Suprapubic skin (tissue), 4 donors: ENCODE results near the gene CA5B. TPM values are rescaled to one million over a fixed set of nuclear protein-coding genes. Genes with fewer than 3 reads are reported as not detected.

ENCODE experiments used
- DNase-seq, 2 donors: peaks; one replicate each; pipeline ENCODE4 v3.0.0-alpha.2; 2019; ENCODE audit warnings: low spot score in 2 of 2
- H3K27ac ChIP-seq: fragments of 200-600 bp; sonication (generic); one replicate; pipeline ENCODE4 v1.5.1; 2019
- H3K27me3 ChIP-seq: fragments of 200-600 bp; sonication (generic); one replicate; pipeline ENCODE4 v1.5.1; 2019
- H3K36me3 ChIP-seq: fragments of 200-600 bp; sonication (generic); one replicate; pipeline ENCODE4 v1.5.1; 2019
- H3K4me1 ChIP-seq: fragments of 200-600 bp; sonication (generic); one replicate; pipeline ENCODE4 v1.5.1; 2019
- H3K4me3 ChIP-seq: fragments of 200-600 bp; sonication (generic); one replicate; pipeline ENCODE4 v1.5.1; 2019; ENCODE audit warnings: mild to moderate bottlenecking
- H3K9me3 ChIP-seq: fragments of 200-600 bp; sonication (generic); one replicate; pipeline ENCODE4 v1.5.1; 2019
- CTCF ChIP-seq, 2 donors: fragments of 200-600 bp in 1 of 2; fragments of 450-650 bp in 1 of 2; sonication (generic) in 1 of 2; IDR thresholded peaks; one replicate each; pipeline ENCODE4 v1.5.1; 2016 to 2019; ENCODE audit warnings: antibody characterized with exemption in 2 of 2, mild to moderate bottlenecking in 1 of 2, moderate library complexity in 1 of 2
- EP300 ChIP-seq: sonication (generic); formaldehyde crosslinking; IDR thresholded peaks from one replicate; pipeline ENCODE4 v1.6.1; 2017; ENCODE audit warnings: antibody characterized with exemption
- POLR2A ChIP-seq, 2 donors: fragments of 450-650 bp; IDR thresholded peaks; one replicate each; pipeline ENCODE4 v1.6.1; 2017; ENCODE audit warnings: antibody characterized with exemption in 2 of 2, mild to moderate bottlenecking in 2 of 2, moderate library complexity in 2 of 2
- POLR2AphosphoS5 ChIP-seq, 3 donors: sonication (generic); formaldehyde crosslinking; IDR thresholded peaks; one replicate each; pipeline ENCODE4 v1.6.1; 2017; ENCODE audit warnings: antibody characterized with exemption in 3 of 3
- WGBS: methylation state at CpG from one replicate; pipeline ENCODE4 v1.1.5; 2018; 5-methylcytosine and 5-hydroxymethylcytosine counted together
- total RNA-seq, 4 donors: library from RNA; depleted of rRNA; stranded (reverse); fragments of >200 nt; gene quantifications; one replicate each; pipeline ENCODE4 v1.1.0, GENCODE V29; 2016

The CA5B gene
- total RNA-seq, 4 donors from 2014 or later: 6.8 to 32.3 (median 7.9) TPM

- Histone ChIP-seq H3K9me3 (no peaks in the 10 kb centered on the region), H3K27ac (no peak overlapping the region), H3K36me3 (no peaks in the 10 kb centered on the region), H3K27me3 (no peaks in the 10 kb centered on the region), H3K4me3 (no peak overlapping the region), H3K4me1 (no peaks in the 10 kb centered on the region)
- WGBS: 83% methylated on average over 3 of the region's 3 CpGs
- no peak for TF ChIP-seq CTCF (IDR thresholded peaks at IDR 0.05)
- TF ChIP-seq EP300: no peak
- no peak for TF ChIP-seq POLR2AphosphoS5 (IDR thresholded peaks at IDR 0.05)
- no peak for TF ChIP-seq POLR2A (IDR thresholded peaks at IDR 0.05)
- no peak for DNase-seq
These were observed 96.0 kb downstream of the CA5B start for GRCh38 chrX:15834053-15834452.

- H3K36me3 ChIP-seq: no peaks in the 10 kb centered on the region
- no peak overlapping the region for H3K4me3 ChIP-seq
- H3K27me3 ChIP-seq: no peaks in the 10 kb centered on the region
- TF ChIP-seq EP300 (no peak), POLR2A (IDR thresholded peaks at IDR 0.05) (no peak), CTCF (IDR thresholded peaks at IDR 0.05) (no peak)
- DNase-seq: no peak
- no peaks in the 10 kb centered on the region for H3K9me3 ChIP-seq
- H3K27ac ChIP-seq: no peak overlapping the region
- 89% methylated on average over 5 of the region's 5 CpGs for WGBS
- no peaks in the 10 kb centered on the region for H3K4me1 ChIP-seq
These were observed 96.9 kb downstream of the CA5B start for GRCh38 chrX:15834827-15835595.

Other genes with a start within 250 kb of the CA5B start
- gene PIR, start 244.9 kb upstream of the CA5B start, total RNA-seq: 10 to 100 TPM in 3 of 4 donors, 1 to 10 TPM in 1; 4.4 to 24.4 (median 14.7) TPM
- gene BMX, start 237.5 kb upstream of the CA5B start, total RNA-seq: 1 to 10 TPM in 3 of 4 donors, under 1 TPM in 1; 0.45 to 1.9 (median 1.5) TPM
- gene ACE2, start 137.3 kb upstream of the CA5B start, total RNA-seq: under 1 TPM; 0.49 to 0.97 (median 0.85) TPM
- gene CLTRN, start 73.5 kb upstream of the CA5B start, total RNA-seq: under 1 TPM in 2 of 4 donors, not detected in 2; 0.48 to 0.51 TPM
- 10 to 100 TPM in 1 of 4 donors, 1 to 10 TPM in 3; 2.3 to 11.5 (median 6.1) TPM for gene ZRSR2, start 52.2 kb downstream of the CA5B start, total RNA-seq
- 10 to 100 TPM; 15.8 to 32.5 (median 19.5) TPM for gene AP1S2, start 116.5 kb downstream of the CA5B start, total RNA-seq